HEK293T (cell line): ENCODE data around the gene TRIM43.
"Not testable (repeated sequence)": the region's sequence is repeated elsewhere in the genome, so short reads cannot be mapped to it uniquely, and the experiment has no call there.

Experiments used
- CTCF ChIA-PET: fragments of 350-600 bp; formaldehyde crosslinking; extraction: SDS; loops from one replicate; lab custom pipeline; 2021; ENCODE audit warnings: antibody characterized with exemption, inconsistent platforms; lab: Yijun Ruan, JAX
- POLR2A ChIA-PET: fragments of 350-600 bp; formaldehyde crosslinking; extraction: SDS; loops from one replicate; lab custom pipeline; 2020; ENCODE audit warnings: antibody characterized with exemption, inconsistent platforms; lab: Yijun Ruan, JAX
- DNase-seq: peaks from one replicate; pipeline ENCODE4 v3.0.0; 2012; ENCODE audit warnings: mixed read lengths; ENCODE audit errors: extremely low spot score

TRIM43 gene

GRCh38 chr2:95641787-95642186, 50.0 kb downstream of the TRIM43 start:
- CTCF ChIA-PET, POLR2A ChIA-PET, DNase-seq: not testable (repeated sequence)

- POLR2A ChIA-PET, DNase-seq, CTCF ChIA-PET: not testable (repeated sequence)
Measured at GRCh38 chr2:95642360-95642759, 50.6 kb downstream of the TRIM43 start.

- POLR2A ChIA-PET, DNase-seq, CTCF ChIA-PET: not testable (repeated sequence)
Measured at GRCh38 chr2:95642951-95643350, 51.1 kb downstream of the TRIM43 start.

- POLR2A ChIA-PET, CTCF ChIA-PET, DNase-seq: not testable (repeated sequence)
Measured at GRCh38 chr2:95645312-95645711, 53.5 kb downstream of the TRIM43 start.

- POLR2A ChIA-PET, CTCF ChIA-PET, DNase-seq: not testable (repeated sequence)
Measured at GRCh38 chr2:95646274-95646994, 54.6 kb downstream of the TRIM43 start.

- POLR2A ChIA-PET, DNase-seq, CTCF ChIA-PET: not testable (repeated sequence)
Measured at GRCh38 chr2:95648894-95649544, 57.2 kb downstream of the TRIM43 start.
